Neural cell (in vitro differentiated cells): Measurements from ENCODE around the gene PLEKHA4. TPM values are rescaled to one million over a fixed set of nuclear protein-coding genes. Genes with fewer than 3 reads are reported as not detected.
A peak's percentile ranks its signal among the peaks of the same experiment; 100 is the strongest.
"Not testable (repeated sequence)": the region's sequence is repeated elsewhere in the genome, so short reads cannot be mapped to it uniquely, and the experiment has no call there.

Experiments used
- H2AFZ ChIP-seq: fragments of 200-600, 300-800 bp; sonication (generic), shearing (Covaris generic); 2 replicates; pipeline ENCODE4 v1.6.0; 2014; ENCODE audit warnings: low read depth, mild to moderate bottlenecking, antibody characterized with exemption, low read length, moderate library complexity
- H3F3A ChIP-seq: fragments of 200-600 bp; shearing (Covaris generic); 2 replicates; pipeline ENCODE4 v1.6.1; 2016; ENCODE audit warnings: mild to moderate bottlenecking, moderate library complexity, mixed read lengths, antibody characterized with exemption, low read length; ENCODE audit not compliant: insufficient read depth, poor library complexity, severe bottlenecking
- H3K27ac ChIP-seq: fragments of 200-600, 300-800 bp; sonication (generic), shearing (Covaris generic); 2 replicates; pipeline ENCODE4 v1.5.1; 2014; ENCODE audit warnings: mild to moderate bottlenecking, low read length, moderate library complexity
- H3K27me3 ChIP-seq: fragments of 300-800, 200-600 bp; sonication (generic), shearing (Covaris generic); 2 replicates; pipeline ENCODE4 v1.6.0; 2014; ENCODE audit warnings: mild to moderate bottlenecking, low read depth, low read length, moderate library complexity; ENCODE audit not compliant: insufficient read depth
- H3K36me3 ChIP-seq: fragments of 300-800, 200-600 bp; sonication (generic), shearing (Covaris generic); 2 replicates; pipeline ENCODE4 v1.5.1; 2014; ENCODE audit warnings: mild to moderate bottlenecking, antibody characterized with exemption, low read length, moderate library complexity; ENCODE audit not compliant: insufficient read depth
- H3K4me2 ChIP-seq: fragments of 300-800, 200-600 bp; sonication (generic), shearing (Covaris generic); 2 replicates; pipeline ENCODE4 v1.6.0; 2014; ENCODE audit warnings: mild to moderate bottlenecking, low read length
- H3K4me3 ChIP-seq: fragments of 300-800, 200-600 bp; sonication (generic), shearing (Covaris generic); 2 replicates; pipeline ENCODE4 v1.5.1; 2014; ENCODE audit warnings: mild to moderate bottlenecking, low read length, moderate library complexity
- H3K79me2 ChIP-seq: fragments of 200-600 bp; shearing (Covaris generic); replicated peaks from 2 replicates; pipeline ENCODE4 v1.6.0; 2014; ENCODE audit warnings: mild to moderate bottlenecking, low read length, moderate library complexity; ENCODE audit not compliant: insufficient read depth
- H3K9ac ChIP-seq: fragments of 300-800, 200-600 bp; sonication (generic), shearing (Covaris generic); 2 replicates; pipeline ENCODE4 v1.6.1; 2016; ENCODE audit warnings: mild to moderate bottlenecking, low read length, mixed read lengths
- H3K9me2 ChIP-seq: fragments of 200-600 bp; shearing (Covaris generic); 2 replicates; pipeline ENCODE4 v1.6.1; 2016; ENCODE audit warnings: mild to moderate bottlenecking, low read length, mixed read lengths; ENCODE audit not compliant: insufficient read depth
- H3K9me3 ChIP-seq: fragments of 200-600, 300-800 bp; sonication (generic), shearing (Covaris generic); 2 replicates; pipeline ENCODE4 v1.6.1; 2016; ENCODE audit warnings: mild to moderate bottlenecking, mixed run types, low read length, moderate library complexity, mixed read lengths
- H4K20me1 ChIP-seq: fragments of 200-600 bp; shearing (Covaris generic); 2 replicates; pipeline ENCODE4 v1.6.1; 2016; ENCODE audit warnings: mild to moderate bottlenecking, mixed run types; ENCODE audit not compliant: insufficient read depth
- EP300 ChIP-seq: fragments of 450-650 bp; conservative IDR thresholded peaks from 2 replicates; pipeline ENCODE4 v1.6.1; 2014; ENCODE audit warnings: antibody characterized with exemption, mild to moderate bottlenecking, moderate library complexity; ENCODE audit not compliant: poor library complexity, severe bottlenecking
- EZH2 ChIP-seq: fragments of 200-600, 300-800 bp; shearing (Covaris generic), sonication (generic); IDR thresholded peaks from 2 replicates; pipeline ENCODE4 v1.6.1; 2014; ENCODE audit warnings: antibody characterized with exemption, low read length, borderline replicate concordance, mild to moderate bottlenecking; ENCODE audit not compliant: insufficient read depth, poor library complexity, severe bottlenecking
- MXI1 ChIP-seq: fragments of 450-650 bp; conservative IDR thresholded peaks from 2 replicates; pipeline ENCODE4 v1.6.1; 2014; ENCODE audit warnings: antibody characterized with exemption, mild to moderate bottlenecking; ENCODE audit not compliant: poor library complexity, severe bottlenecking
- POLR2AphosphoS5 ChIP-seq: IDR thresholded peaks from 2 replicates; pipeline ENCODE4 v1.6.1; 2012
- RAD21 ChIP-seq: fragments of 450-650 bp; conservative IDR thresholded peaks from 2 replicates; pipeline ENCODE4 v1.6.1; 2014; ENCODE audit warnings: antibody characterized with exemption, mild to moderate bottlenecking, moderate library complexity
- SMC3 ChIP-seq: fragments of 450-650 bp; conservative IDR thresholded peaks from 2 replicates; pipeline ENCODE4 v1.6.1; 2014; ENCODE audit warnings: antibody characterized with exemption, mild to moderate bottlenecking, moderate library complexity; ENCODE audit not compliant: poor library complexity
- TAF1 ChIP-seq: IDR thresholded peaks from 2 replicates; pipeline ENCODE4 v1.6.1; 2012; ENCODE audit warnings: low read depth
- polyA plus RNA-seq: library from polyadenylated mRNA; depleted of rRNA; stranded (reverse); fragments of >200 nt; gene quantifications from 2 replicates; pipeline ENCODE4 v1.2.3, GENCODE V29; 2014
- TF ChIP-seq, protein P1 (sequence below): IDR thresholded peaks from 2 replicates; pipeline ENCODE4 v1.6.1; 2012; ENCODE audit warnings: borderline replicate concordance
- TF ChIP-seq, protein P2 (sequence below): fragments of 450-650 bp; IDR thresholded peaks from 2 replicates; pipeline ENCODE4 v1.5.1; 2014; ENCODE audit warnings: antibody characterized with exemption, mild to moderate bottlenecking, moderate library complexity; ENCODE audit not compliant: poor library complexity, severe bottlenecking

The PLEKHA4 gene
- polyA plus RNA-seq, 1 donor from 2014 or later: not detected

DNA sequence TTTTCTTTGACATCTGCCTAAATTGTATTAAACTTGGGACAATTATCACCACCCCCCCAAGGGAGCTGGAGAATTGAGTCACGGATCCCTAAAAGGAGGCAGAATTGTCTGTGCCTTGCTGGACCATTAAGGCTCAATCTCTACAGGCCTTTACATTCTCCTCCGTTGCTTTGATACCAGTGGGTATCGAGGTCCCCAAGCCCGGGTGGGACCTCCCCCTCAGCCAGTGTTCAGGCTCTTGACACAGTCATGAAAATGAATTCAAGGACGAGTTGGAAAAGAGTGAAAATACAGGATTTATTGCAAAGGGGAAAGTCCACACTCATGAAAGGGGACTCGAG lies 9.4 kb upstream of the PLEKHA4 start:
- H3K79me2 ChIP-seq: peaks cover 32% of the 10 kb centered on the region
- no peaks in the 10 kb centered on the region for H3F3A ChIP-seq
- no peak for TF ChIP-seq RAD21
- TF ChIP-seq, protein P1, sequence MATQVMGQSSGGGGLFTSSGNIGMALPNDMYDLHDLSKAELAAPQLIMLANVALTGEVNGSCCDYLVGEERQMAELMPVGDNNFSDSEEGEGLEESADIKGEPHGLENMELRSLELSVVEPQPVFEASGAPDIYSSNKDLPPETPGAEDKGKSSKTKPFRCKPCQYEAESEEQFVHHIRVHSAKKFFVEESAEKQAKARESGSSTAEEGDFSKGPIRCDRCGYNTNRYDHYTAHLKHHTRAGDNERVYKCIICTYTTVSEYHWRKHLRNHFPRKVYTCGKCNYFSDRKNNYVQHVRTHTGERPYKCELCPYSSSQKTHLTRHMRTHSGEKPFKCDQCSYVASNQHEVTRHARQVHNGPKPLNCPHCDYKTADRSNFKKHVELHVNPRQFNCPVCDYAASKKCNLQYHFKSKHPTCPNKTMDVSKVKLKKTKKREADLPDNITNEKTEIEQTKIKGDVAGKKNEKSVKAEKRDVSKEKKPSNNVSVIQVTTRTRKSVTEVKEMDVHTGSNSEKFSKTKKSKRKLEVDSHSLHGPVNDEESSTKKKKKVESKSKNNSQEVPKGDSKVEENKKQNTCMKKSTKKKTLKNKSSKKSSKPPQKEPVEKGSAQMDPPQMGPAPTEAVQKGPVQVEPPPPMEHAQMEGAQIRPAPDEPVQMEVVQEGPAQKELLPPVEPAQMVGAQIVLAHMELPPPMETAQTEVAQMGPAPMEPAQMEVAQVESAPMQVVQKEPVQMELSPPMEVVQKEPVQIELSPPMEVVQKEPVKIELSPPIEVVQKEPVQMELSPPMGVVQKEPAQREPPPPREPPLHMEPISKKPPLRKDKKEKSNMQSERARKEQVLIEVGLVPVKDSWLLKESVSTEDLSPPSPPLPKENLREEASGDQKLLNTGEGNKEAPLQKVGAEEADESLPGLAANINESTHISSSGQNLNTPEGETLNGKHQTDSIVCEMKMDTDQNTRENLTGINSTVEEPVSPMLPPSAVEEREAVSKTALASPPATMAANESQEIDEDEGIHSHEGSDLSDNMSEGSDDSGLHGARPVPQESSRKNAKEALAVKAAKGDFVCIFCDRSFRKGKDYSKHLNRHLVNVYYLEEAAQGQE: no peak
- TF ChIP-seq POLR2AphosphoS5: no peak
- no peak for TF ChIP-seq TAF1
- no peak for TF ChIP-seq EZH2
- TF ChIP-seq, protein P2, sequence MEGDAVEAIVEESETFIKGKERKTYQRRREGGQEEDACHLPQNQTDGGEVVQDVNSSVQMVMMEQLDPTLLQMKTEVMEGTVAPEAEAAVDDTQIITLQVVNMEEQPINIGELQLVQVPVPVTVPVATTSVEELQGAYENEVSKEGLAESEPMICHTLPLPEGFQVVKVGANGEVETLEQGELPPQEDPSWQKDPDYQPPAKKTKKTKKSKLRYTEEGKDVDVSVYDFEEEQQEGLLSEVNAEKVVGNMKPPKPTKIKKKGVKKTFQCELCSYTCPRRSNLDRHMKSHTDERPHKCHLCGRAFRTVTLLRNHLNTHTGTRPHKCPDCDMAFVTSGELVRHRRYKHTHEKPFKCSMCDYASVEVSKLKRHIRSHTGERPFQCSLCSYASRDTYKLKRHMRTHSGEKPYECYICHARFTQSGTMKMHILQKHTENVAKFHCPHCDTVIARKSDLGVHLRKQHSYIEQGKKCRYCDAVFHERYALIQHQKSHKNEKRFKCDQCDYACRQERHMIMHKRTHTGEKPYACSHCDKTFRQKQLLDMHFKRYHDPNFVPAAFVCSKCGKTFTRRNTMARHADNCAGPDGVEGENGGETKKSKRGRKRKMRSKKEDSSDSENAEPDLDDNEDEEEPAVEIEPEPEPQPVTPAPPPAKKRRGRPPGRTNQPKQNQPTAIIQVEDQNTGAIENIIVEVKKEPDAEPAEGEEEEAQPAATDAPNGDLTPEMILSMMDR: no peak
- no peak for TF ChIP-seq MXI1
- no peak for TF ChIP-seq EP300
- TF ChIP-seq SMC3: no peak
- no peaks in the 10 kb centered on the region for H3K27me3 ChIP-seq
- peaks cover 6% of the 10 kb centered on the region for H3K36me3 ChIP-seq
- no peak overlapping the region for H3K9ac ChIP-seq
- no peak overlapping the region for H3K4me2 ChIP-seq
- H3K9me3 ChIP-seq: no peaks in the 10 kb centered on the region
- no peaks in the 10 kb centered on the region for H3K9me2 ChIP-seq
- no peak overlapping the region for H3K4me3 ChIP-seq
- no peak overlapping the region for H3K27ac ChIP-seq
- no peaks in the 10 kb centered on the region for H4K20me1 ChIP-seq
- no peak overlapping the region for H2AFZ ChIP-seq

DNA sequence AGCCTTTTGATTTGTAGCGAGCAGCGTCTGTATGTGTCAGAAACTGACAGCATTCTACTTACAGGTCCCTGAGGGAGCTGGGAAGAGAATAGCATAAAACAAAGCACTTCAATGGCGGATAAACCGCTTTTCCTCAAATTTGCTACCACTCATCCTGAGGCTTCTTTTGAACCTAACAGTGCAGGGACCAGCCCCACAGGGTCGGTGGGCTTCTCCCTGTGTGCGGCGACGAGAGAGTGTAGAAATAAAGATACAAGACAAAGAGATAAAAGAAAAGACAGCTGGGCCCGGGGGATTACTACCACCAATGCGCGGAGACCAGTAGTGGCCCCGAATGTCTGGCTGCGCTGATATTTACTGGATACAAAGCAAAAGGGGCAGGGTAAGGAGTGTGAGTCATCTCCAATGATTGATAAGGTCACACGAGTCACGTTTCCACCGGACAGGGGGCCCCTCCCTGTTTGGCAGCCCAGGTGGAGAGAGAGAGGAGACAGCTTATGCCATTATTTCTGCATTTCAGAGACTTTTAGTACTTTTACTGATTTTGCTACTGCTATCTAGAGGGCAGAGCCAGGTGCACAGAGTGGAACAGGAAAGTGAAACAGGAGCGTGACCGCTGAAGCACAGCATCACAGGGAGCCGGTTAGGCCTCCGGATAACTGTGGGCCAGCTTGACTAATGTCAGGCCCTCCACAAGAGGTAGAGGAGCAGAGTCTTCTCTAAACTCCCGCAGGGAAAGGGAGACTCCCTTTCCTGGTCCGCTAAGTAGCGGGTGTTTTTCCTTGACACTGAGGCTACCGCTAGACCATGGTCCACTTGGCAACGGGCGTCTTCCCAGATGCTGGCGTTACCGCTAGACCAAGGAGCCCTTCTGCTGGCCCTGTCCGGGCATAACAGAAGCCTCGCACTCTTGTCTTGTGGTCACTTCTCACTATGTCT lies 7.9 kb upstream of the PLEKHA4 start:
- H3K4me3 ChIP-seq: peak overlapping the region; percentile 84
- peaks cover 37% of the 10 kb centered on the region for H3K79me2 ChIP-seq
- H4K20me1 ChIP-seq, H3F3A ChIP-seq, H2AFZ ChIP-seq, H3K9me3 ChIP-seq, H3K9me2 ChIP-seq, H3K27me3 ChIP-seq, H3K36me3 ChIP-seq: not testable (repeated sequence)
- H3K27ac ChIP-seq: peak overlapping the region; percentile 90
- H3K9ac ChIP-seq: peak overlapping the region; percentile 75
- peak overlapping the region; percentile 82 for H3K4me2 ChIP-seq
- TF ChIP-seq POLR2AphosphoS5: peak; percentile 23
- peak; percentile 48 for TF ChIP-seq EP300
